LHCN-M2 (cell line): ENCODE data around the gene MOCOS. TPM values are rescaled to one million over a fixed set of nuclear protein-coding genes. Genes with fewer than 3 reads are reported as not detected.

ENCODE experiments used
- DNase-seq: peaks from one replicate; pipeline ENCODE4 v3.0.0-alpha.2; 2012; ENCODE audit warnings: low read depth
- total RNA-seq: library from RNA; depleted of rRNA; stranded (reverse); fragments of >200 nt; gene quantifications from 2 replicates; pipeline ENCODE4 v1.2.3, GENCODE V29; 2014

The MOCOS gene
- total RNA-seq, 1 experiment from 2014 or later: 5.7 TPM

GRCh38 chr18:36269157-36269556 lies 81.9 kb downstream of the MOCOS start:
- no peak for DNase-seq

- DNase-seq: no peak
Observed at GRCh38 chr18:36271153-36271552, 83.9 kb downstream of the MOCOS start.

GRCh38 chr18:36273347-36273746 lies 86.0 kb downstream of the MOCOS start:
- no peak for DNase-seq

GRCh38 chr18:36274083-36274715 lies 86.9 kb downstream of the MOCOS start:
- no peak for DNase-seq

- DNase-seq: no peak
Observed at GRCh38 chr18:36275561-36275960, 88.3 kb downstream of the MOCOS start.

- DNase-seq: no peak
Observed at GRCh38 chr18:36279001-36279400, 91.7 kb downstream of the MOCOS start.

GRCh38 chr18:36281936-36282335 lies 94.6 kb downstream of the MOCOS start:
- no peak for DNase-seq

- no peak for DNase-seq
Observed at GRCh38 chr18:36283448-36283847, 96.2 kb downstream of the MOCOS start.

GRCh38 chr18:36284268-36284667 lies 97.0 kb downstream of the MOCOS start:
- DNase-seq: no peak

- peak; percentile 66 for DNase-seq
Observed at GRCh38 chr18:36284671-36285295, 97.5 kb downstream of the MOCOS start.

GRCh38 chr18:36287653-36288052 lies 100.4 kb downstream of the MOCOS start:
- DNase-seq: no peak

GRCh38 chr18:36288689-36289088 lies 101.4 kb downstream of the MOCOS start:
- DNase-seq: no peak

GRCh38 chr18:36294031-36294430 lies 106.7 kb downstream of the MOCOS start:
- no peak for DNase-seq

- DNase-seq: no peak
Observed at GRCh38 chr18:36295214-36295613, 107.9 kb downstream of the MOCOS start.

GRCh38 chr18:36295880-36296301 lies 108.6 kb downstream of the MOCOS start:
- no peak for DNase-seq

GRCh38 chr18:36296650-36297416 lies 109.5 kb downstream of the MOCOS start:
- DNase-seq: peak; percentile 76

- DNase-seq: peak; percentile 70
Observed at GRCh38 chr18:36297417-36298125, 110.3 kb downstream of the MOCOS start, which contains the start of gene FHOD3. TSS of gene FHOD3 (plus strand) at chr18:36297713. CDS start at chr18:36297836, 123 bp downstream.

- no peak for DNase-seq
Observed at GRCh38 chr18:36298126-36298741, 110.9 kb downstream of the MOCOS start.

- no peak for DNase-seq
Observed at GRCh38 chr18:36299015-36299414, 111.7 kb downstream of the MOCOS start.

- DNase-seq: no peak
Observed at GRCh38 chr18:36300211-36300610, 112.9 kb downstream of the MOCOS start.

GRCh38 chr18:36301884-36302283 lies 114.6 kb downstream of the MOCOS start:
- no peak for DNase-seq
